ENCODE measurements around the gene MAP1B.
A peak's percentile ranks its signal among the peaks of the same experiment; 100 is the strongest.
"Not testable (repeated sequence)": the region's sequence is repeated elsewhere in the genome, so short reads cannot be mapped to it uniquely, and the experiment has no call there.

Gene MAP1B

GRCh38 chr5:72079288-72079687, 28.0 kb upstream of the MAP1B start:
- ATAC-seq (ENCODE audit: low read depth) (no peak), DNase-seq (ENCODE audit: low spot score in 2 of 2) (no peak)
- peaks cover 22% of the 10 kb centered on the region for H3K27me3 Mint-ChIP-seq
- no peak overlapping the region for H3K27ac Mint-ChIP-seq
- H3K4me1 Mint-ChIP-seq, result no peaks in the 10 kb centered on the region
- H3K36me3 Mint-ChIP-seq, result no peaks in the 10 kb centered on the region
- no peak overlapping the region for H3K4me3 Mint-ChIP-seq
- H3K9me3 Mint-ChIP-seq, result no peaks in the 10 kb centered on the region

GRCh38 chr5:72082048-72082447, 25.2 kb upstream of the MAP1B start:
- Mint-ChIP-seq H3K9me3 (no peaks in the 10 kb centered on the region), H3K27me3 (peaks cover 23% of the 10 kb centered on the region), H3K36me3 (no peaks in the 10 kb centered on the region), H3K4me1 (no peaks in the 10 kb centered on the region), H3K27ac (no peak overlapping the region), H3K4me3 (no peak overlapping the region)
- DNase-seq (ENCODE audit: low spot score in 2 of 2), result no peak
- ATAC-seq (ENCODE audit: low read depth), result no peak

- Mint-ChIP-seq H3K9me3 (no peaks in the 10 kb centered on the region), H3K36me3 (no peaks in the 10 kb centered on the region), H3K27ac (no peak overlapping the region), H3K4me3 (no peak overlapping the region), H3K4me1 (no peaks in the 10 kb centered on the region), H3K27me3 (peaks cover 18% of the 10 kb centered on the region)
- ATAC-seq (ENCODE audit: low read depth) (no peak), DNase-seq (ENCODE audit: low spot score in 2 of 2) (no peak)
These were observed 22.4 kb upstream of the MAP1B start for GRCh38 chr5:72084876-72085275.

GRCh38 chr5:72085319-72085718, 22.0 kb upstream of the MAP1B start:
- H3K27me3 Mint-ChIP-seq, result peaks cover 16% of the 10 kb centered on the region

GRCh38 chr5:72089713-72090112, 17.6 kb upstream of the MAP1B start:
- ATAC-seq (ENCODE audit: low read depth); H3K4me3 Mint-ChIP-seq; H3K9me3 Mint-ChIP-seq; H3K27me3 Mint-ChIP-seq; DNase-seq (ENCODE audit: low spot score in 2 of 2); H3K36me3 Mint-ChIP-seq; H3K4me1 Mint-ChIP-seq; H3K27ac Mint-ChIP-seq: not testable (repeated sequence)

More at GRCh38 chr5:72085319-72085718, 22.0 kb upstream of the MAP1B start:
- DNase-seq (ENCODE audit: low spot score in 2 of 2) (no peak), ATAC-seq (ENCODE audit: low read depth) (no peak)
- Mint-ChIP-seq H3K9me3 (no peaks in the 10 kb centered on the region), H3K27ac (no peak overlapping the region), H3K4me1 (no peaks in the 10 kb centered on the region), H3K36me3 (no peaks in the 10 kb centered on the region), H3K4me3 (no peak overlapping the region)

- H3K27ac Mint-ChIP-seq, result no peak overlapping the region
- DNase-seq (ENCODE audit: low spot score in 2 of 2), result no peak
- no peak for ATAC-seq (ENCODE audit: low read depth)
- H3K4me3 Mint-ChIP-seq, result no peak overlapping the region
- no peaks in the 10 kb centered on the region for H3K36me3 Mint-ChIP-seq
- H3K27me3 Mint-ChIP-seq, result peaks cover 8% of the 10 kb centered on the region
- no peaks in the 10 kb centered on the region for H3K4me1 Mint-ChIP-seq
- no peaks in the 10 kb centered on the region for H3K9me3 Mint-ChIP-seq
These were observed 15.2 kb upstream of the MAP1B start for GRCh38 chr5:72092074-72092473.

GRCh38 chr5:72093217-72093616, 14.1 kb upstream of the MAP1B start:
- DNase-seq (ENCODE audit: low spot score in 2 of 2), result no peak
- Mint-ChIP-seq H3K27ac (no peak overlapping the region), H3K4me1 (no peaks in the 10 kb centered on the region), H3K36me3 (no peaks in the 10 kb centered on the region), H3K9me3 (peaks cover 1% of the 10 kb centered on the region), H3K27me3 (peaks cover 10% of the 10 kb centered on the region), H3K4me3 (no peak overlapping the region)
- ATAC-seq (ENCODE audit: low read depth), result no peak

GRCh38 chr5:72093824-72094223, 13.5 kb upstream of the MAP1B start:
- DNase-seq (ENCODE audit: low spot score in 2 of 2) (no peak), ATAC-seq (ENCODE audit: low read depth) (no peak)
- Mint-ChIP-seq H3K27ac (no peak overlapping the region), H3K27me3 (peaks cover 10% of the 10 kb centered on the region), H3K36me3 (no peaks in the 10 kb centered on the region), H3K4me3 (no peak overlapping the region), H3K4me1 (no peaks in the 10 kb centered on the region), H3K9me3 (peaks cover 1% of the 10 kb centered on the region)

- Mint-ChIP-seq H3K4me3 (no peak overlapping the region), H3K27ac (no peak overlapping the region), H3K36me3 (no peaks in the 10 kb centered on the region), H3K9me3 (peaks cover 1% of the 10 kb centered on the region), H3K27me3 (peaks cover 14% of the 10 kb centered on the region), H3K4me1 (no peaks in the 10 kb centered on the region)
- ATAC-seq (ENCODE audit: low read depth) (no peak), DNase-seq (ENCODE audit: low spot score in 2 of 2) (no peak)
These were observed 10.6 kb upstream of the MAP1B start for GRCh38 chr5:72096602-72097188.

- Mint-ChIP-seq H3K4me3 (no peak overlapping the region), H3K4me1 (peaks cover 2% of the 10 kb centered on the region), H3K9me3 (peaks cover 1% of the 10 kb centered on the region), H3K27ac (no peak overlapping the region), H3K27me3 (peaks cover 16% of the 10 kb centered on the region), H3K36me3 (no peaks in the 10 kb centered on the region)
- DNase-seq (ENCODE audit: low spot score in 2 of 2) (no peak), ATAC-seq (ENCODE audit: low read depth) (no peak)
These were observed 5.4 kb upstream of the MAP1B start for GRCh38 chr5:72101828-72102227.

GRCh38 chr5:72106817-72107130, 501 bp upstream of the MAP1B start:
- H3K27me3 Mint-ChIP-seq, result peaks cover 28% of the 10 kb centered on the region
- H3K27ac Mint-ChIP-seq, result no peak overlapping the region
- ATAC-seq (ENCODE audit: low read depth) (no peak), DNase-seq (ENCODE audit: low spot score in 2 of 2) (no peak)
- peaks cover 11% of the 10 kb centered on the region for H3K4me1 Mint-ChIP-seq
- H3K36me3 Mint-ChIP-seq, result no peaks in the 10 kb centered on the region
- peak overlapping the region; percentile 70 for H3K4me3 Mint-ChIP-seq
- H3K9me3 Mint-ChIP-seq, result no peaks in the 10 kb centered on the region

GRCh38 chr5:72107901-72108201, 576 bp downstream of the MAP1B start:
- Mint-ChIP-seq H3K4me3 (peak overlapping the region; percentile 62), H3K9me3 (no peaks in the 10 kb centered on the region), H3K4me1 (peaks cover 11% of the 10 kb centered on the region), H3K27ac (no peak overlapping the region), H3K36me3 (no peaks in the 10 kb centered on the region), H3K27me3 (peaks cover 29% of the 10 kb centered on the region)
- DNase-seq (ENCODE audit: low spot score in 2 of 2), result no peak
- ATAC-seq (ENCODE audit: low read depth), result no peak

GRCh38 chr5:72108202-72109061, 1.2 kb downstream of the MAP1B start:
- H3K4me1 Mint-ChIP-seq, result peaks cover 11% of the 10 kb centered on the region
- H3K36me3 Mint-ChIP-seq, result no peaks in the 10 kb centered on the region
- DNase-seq (ENCODE audit: low spot score in 2 of 2) (no peak), ATAC-seq (ENCODE audit: low read depth) (peak; percentile 27)
- no peaks in the 10 kb centered on the region for H3K9me3 Mint-ChIP-seq
- H3K4me3 Mint-ChIP-seq, result peak overlapping the region; percentile 81
- peaks cover 29% of the 10 kb centered on the region for H3K27me3 Mint-ChIP-seq
- H3K27ac Mint-ChIP-seq, result no peak overlapping the region

GRCh38 chr5:72109062-72109411, 1.8 kb downstream of the MAP1B start:
- Mint-ChIP-seq H3K27me3 (peaks cover 28% of the 10 kb centered on the region), H3K9me3 (no peaks in the 10 kb centered on the region), H3K4me1 (peaks cover 11% of the 10 kb centered on the region), H3K27ac (no peak overlapping the region), H3K36me3 (no peaks in the 10 kb centered on the region), H3K4me3 (peak overlapping the region; percentile 81)
- ATAC-seq (ENCODE audit: low read depth), result no peak
- DNase-seq (ENCODE audit: low spot score in 2 of 2), result no peak

- Mint-ChIP-seq H3K36me3 (no peaks in the 10 kb centered on the region), H3K4me3 (no peak overlapping the region), H3K9me3 (no peaks in the 10 kb centered on the region), H3K27me3 (peaks cover 24% of the 10 kb centered on the region), H3K4me1 (peaks cover 11% of the 10 kb centered on the region), H3K27ac (no peak overlapping the region)
- no peak for ATAC-seq (ENCODE audit: low read depth)
- DNase-seq (ENCODE audit: low spot score in 2 of 2), result no peak
These were observed 2.4 kb downstream of the MAP1B start for GRCh38 chr5:72109625-72110024.

All from memory B cell (primary cell).